ENCODE data around the gene ZP1.
A peak's percentile ranks its signal among the peaks of the same experiment; 100 is the strongest.
"Not testable (repeated sequence)": the region's sequence is repeated elsewhere in the genome, so short reads cannot be mapped to it uniquely, and the experiment has no call there.

The ZP1 gene

DNA sequence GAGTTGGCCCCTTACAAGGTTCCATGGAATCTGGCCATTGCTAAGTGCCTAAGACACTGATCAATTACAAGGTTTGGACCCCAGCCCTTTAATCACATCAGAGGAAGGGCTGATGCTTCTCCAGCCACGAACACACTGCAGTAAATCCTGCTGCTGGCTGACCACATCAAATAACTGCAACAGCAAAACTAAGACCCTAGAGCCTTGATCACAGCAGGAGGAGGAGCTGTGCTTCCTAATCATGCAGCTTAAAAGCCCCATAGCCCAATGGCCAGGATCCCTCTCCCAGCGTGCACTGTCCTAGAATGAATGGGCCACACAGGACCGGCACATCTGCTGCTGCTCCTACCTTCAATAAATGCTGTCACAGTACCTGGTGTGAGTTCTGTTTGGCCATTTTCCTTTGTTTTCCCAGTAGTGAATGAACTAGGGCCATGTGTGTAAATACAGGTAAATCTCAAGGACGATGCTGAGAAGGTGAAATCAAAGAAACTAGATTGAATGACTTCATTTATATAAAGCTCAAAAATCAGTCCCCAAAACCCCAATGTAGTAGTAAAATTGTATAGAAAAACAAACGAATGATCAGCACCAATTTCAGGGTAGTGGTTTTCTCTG, 12.7 kb downstream of the ZP1 start:
- peak; percentile 58 for DNase-seq

DNA sequence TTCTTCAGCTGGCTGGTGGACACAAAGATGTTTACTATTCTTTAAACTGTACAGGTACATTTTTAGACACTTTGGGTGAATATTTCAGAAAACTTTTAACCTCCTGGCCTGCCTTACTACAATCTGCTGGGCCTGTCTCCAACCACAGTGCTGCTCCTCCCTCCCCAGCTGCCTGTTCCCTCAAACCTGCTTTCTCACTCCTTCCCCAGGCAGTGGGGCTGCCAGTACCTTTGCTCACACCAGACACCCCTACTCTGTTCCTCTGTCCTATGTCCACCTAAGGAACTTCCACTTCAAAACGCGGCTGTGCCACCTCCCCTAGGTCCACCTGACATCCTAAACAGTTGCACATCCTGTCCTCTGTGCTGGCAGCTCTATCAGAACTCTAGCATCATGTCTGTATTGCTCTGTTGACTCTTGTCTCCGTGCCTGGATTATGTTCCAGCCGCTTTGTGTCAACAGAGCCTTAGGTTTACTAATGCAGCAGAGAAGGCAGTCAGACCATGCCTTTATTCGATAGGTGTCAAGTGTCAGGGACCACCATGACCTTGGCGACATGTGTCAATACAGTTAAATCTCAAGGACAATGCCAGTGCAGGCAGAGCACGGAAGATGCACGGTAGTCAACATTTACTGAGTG, 13.4 kb downstream of the ZP1 start:
- DNase-seq = peak; percentile 99

DNA sequence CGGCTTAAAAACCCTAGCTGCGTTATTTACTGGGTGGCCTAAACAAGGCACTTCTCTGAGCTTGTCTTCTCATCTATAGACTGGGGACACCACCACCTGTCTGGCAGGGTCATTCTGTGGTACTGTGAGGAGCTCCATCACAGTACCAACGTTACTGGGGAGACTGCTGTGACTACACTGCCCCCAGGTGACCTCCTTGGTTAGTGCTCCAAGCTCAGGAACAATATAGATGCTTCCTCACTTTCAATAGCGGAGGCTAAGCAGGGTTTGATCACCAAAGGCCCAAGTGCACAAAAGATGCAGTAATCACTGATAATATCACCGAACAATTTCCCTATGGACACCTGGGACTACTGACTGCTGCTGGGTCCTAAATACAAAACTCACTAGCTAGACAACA, 20.2 kb downstream of the ZP1 start:
- DNase-seq = peak; percentile 96

DNA sequence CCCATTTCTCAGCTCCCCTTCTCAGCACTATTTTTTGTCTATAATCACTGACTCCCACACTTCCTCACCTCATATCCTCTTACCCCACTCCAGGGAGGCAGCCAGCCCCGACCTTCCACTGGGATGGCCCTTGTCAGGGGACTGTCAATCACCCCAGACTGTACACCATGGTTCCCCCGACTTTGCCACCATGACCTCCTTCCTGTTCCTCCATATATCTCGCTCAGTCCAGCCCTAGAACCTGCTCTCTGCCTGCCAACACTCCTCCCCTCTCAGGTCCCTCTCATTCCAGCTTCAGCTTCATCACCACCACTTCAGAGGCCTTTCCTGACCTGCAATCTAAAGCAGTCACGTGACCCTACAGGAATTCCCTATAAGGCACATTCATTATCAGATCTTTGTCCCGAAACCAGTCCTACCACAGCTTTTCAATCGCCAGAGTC, 22.5 kb downstream of the ZP1 start:
- DNase-seq = peak; percentile 19

DNA sequence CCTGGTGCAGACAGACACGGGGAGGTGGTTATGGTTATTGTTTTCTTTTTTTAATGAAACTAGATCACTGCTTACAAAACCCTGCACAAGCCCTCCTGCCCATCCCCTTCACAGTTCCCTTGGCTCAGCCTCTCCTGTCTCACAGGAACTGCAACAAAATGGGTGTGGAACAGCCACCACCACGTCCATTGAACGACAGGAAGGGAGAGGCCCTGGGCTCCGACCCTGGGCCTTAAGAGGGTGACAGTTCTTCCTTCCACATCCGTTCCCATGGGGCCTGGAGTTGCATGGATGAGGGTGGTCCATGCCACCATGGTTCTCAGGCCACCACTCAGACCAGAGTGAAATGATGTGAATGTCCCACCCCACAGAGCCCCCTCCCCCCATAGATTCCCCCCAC, 23.4 kb downstream of the ZP1 start:
- no peak for DNase-seq

DNA sequence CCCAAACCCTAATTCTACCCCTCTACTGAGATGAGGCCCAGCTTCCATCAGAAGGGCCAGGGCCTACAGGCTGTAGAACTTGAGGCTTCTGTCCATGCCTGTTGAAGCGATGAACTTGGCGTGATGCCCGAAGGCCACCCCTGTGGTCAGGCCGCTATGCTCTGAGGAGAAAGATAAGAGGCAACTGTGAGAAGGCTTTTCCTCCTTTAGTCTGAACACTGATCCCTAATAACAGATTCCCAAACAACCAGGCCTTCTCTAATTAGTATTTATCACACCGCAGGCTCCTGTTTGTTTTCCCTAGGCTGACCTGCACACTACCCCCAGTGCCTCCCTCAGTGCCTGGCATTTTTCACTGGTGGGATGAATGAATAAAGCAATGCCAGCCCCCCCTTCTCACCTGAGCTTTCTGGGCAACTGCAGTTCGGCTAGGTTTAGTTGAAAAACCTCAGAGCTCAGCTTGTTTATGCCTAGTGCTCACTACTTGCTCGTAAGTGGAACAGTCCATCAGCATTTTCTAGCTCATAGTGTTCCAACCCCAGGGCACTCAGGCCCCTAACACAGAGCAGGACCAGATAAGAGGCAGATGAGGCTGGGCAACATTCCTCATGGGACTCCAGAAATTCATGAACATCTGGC, 23.9 kb downstream of the ZP1 start:
- no peak for DNase-seq

DNA sequence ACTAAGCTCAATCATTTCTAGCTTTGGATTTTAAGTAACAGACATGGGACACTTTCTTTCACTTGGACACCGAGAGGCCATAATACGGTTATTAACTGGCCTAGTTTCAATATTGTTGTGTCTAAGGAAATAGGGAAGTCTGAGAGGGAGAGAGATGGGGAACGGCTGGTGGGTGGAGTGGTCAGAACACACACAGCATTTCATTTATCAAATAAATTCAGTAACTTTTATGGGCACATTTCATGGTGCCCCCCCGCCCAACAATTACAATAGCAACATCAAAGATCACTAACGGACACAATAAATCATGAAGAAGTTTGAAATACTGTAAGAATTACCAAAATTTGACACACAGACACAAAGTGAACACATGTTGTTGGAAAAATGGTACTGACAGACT, 28.3 kb downstream of the ZP1 start:
- no peak for DNase-seq

DNA sequence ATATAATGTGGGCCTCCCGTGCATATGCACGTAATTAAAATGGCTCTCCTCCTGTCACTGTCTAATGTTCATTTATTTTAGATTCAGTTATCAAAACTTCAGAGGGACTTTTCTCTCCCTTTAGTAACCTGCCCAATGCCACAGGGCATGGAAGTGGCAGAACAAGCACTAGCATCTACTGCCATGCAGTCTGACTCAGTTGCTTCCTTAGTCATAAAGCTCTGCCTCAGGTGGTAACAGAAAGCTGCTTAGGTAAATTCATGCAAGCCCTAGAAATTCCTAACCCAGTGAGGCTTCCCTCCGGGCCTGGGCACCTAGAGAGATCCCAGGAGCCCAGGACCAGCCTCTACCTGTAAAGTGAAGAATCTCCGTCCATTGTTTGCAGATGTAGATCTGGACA, 30.2 kb downstream of the ZP1 start:
- no peak for DNase-seq

DNA sequence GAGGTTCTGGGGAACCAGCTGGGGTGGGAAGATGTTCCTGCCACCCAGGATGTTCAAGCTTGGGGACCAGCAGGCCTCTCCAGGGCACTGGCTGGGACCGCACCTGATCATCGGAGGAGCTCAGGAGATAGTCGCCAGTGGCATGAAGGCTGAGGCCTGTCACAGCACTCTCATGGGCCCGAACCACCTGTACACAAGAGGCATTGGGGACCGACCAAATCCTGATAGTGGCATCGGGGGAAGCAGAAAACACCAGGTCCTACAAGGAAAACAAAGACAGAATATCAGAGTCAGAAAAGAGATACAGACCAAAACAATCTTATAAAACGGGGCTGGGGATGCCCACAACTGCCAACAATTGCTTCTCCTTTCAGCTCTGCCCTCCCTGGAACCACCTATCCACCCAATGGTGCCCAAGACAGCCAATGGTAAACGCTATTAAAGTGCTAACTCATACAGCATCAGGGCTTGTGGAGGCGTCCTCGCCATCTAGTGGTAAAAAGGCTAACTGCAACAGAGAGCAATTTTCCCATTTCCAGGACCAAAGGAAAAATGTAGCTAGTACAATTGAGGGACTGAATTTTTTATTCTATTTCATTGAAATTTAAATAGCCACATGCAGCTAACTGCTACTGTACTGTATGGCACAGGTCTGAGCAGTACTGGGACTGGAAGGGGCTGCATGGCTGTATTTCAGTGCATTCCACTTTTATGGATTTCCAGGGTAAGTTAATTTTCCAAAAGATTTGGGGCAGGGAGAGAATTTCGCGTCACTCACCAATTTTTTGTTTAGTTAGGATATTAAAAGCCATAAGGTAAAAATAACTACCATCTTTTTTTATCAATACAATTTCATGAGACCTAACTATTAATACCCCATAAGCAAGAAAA, 31.9 kb downstream of the ZP1 start:
- peak; percentile 87 for DNase-seq

DNA sequence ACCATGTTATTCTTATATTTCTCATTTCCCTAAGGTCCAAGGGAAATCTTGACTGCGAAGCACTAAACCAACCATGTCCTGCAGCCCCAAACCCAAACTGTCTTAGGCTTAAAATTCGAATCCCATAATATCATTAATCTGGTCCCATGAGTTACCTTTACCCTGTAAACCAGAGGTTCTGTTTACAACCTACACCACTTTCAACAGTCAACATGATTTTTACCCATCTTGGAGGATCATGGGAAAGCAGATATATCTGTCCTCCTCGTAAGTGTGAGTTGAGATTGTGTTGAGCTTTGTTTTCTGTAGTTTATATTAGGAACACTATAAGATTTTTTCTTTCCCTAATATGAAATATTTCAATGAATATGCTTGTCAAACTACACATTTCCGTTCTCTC, 32.6 kb downstream of the ZP1 start:
- no peak for DNase-seq

DNA sequence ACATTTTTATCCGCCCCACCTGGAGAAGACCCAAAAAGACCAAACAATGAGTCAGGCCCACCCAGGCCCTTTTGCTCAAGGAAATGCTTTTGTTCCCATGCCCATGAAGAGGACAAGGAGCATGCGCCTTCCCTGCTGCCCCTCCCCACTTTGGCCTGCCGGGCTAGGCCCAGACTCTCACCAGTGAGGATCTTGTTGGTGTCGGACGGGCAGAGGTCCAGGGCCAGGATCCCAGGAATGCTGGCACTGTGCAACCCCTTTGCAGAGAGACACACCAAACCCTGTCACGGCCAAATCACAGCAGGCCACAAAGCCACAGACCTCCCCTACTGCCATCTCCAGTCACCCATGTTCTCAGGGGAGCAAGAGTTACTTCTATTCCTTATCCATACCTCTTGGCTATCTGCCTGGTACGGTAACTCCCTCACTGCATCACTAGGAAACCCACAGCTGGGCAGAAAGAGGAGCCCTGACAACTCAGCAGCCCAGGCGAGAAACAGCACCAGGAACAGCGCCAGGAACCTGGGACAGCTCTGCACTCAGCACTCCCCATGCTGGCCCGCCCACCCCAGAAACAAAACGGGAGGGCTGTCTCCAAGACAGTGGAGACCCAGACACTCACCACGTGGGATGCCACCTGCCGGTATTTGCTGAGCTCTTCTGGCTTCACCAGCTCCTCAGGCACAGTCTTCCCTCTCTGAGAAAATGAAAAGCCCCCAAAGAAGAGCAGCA, 33.5 kb downstream of the ZP1 start:
- DNase-seq = no peak

DNA sequence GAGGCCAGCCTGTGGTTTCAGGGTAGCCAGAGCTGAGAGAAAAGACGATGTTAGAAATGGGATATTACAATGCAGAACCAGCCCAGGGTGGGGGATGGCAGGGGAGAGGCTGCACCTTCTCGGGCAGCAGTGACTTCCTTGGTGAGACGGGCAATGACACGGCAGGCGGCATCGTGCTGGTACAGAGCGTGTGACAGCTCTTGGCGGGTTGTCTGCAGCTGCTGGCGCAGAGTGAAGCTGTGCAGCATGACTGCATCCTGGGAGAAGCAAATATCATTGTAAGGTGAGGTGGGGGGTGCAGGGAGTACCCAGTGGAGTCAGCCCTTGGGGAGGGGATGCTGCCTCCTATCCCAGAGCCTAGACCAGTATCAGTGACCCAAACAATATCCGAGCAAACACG, 35.3 kb downstream of the ZP1 start:
- DNase-seq = no peak

DNA sequence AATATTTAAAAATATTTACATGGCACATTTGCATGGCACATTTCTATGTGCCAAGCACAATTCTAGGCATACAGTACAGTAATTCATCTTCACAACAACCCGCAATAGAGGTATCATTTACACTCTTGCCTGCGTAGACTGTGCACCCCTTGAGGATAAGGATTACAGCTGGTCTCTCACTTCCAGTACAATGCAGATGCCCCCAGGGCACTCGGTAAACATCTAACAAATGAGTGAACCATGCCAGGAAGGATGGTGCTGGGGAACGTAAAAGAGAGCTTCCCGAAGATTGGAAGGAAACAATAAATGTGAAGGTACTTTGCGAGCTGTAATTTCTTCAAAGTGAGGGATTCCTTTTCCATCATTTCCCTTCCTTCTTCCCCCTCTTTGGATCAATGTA, 37.7 kb downstream of the ZP1 start:
- DNase-seq = no peak

DNA sequence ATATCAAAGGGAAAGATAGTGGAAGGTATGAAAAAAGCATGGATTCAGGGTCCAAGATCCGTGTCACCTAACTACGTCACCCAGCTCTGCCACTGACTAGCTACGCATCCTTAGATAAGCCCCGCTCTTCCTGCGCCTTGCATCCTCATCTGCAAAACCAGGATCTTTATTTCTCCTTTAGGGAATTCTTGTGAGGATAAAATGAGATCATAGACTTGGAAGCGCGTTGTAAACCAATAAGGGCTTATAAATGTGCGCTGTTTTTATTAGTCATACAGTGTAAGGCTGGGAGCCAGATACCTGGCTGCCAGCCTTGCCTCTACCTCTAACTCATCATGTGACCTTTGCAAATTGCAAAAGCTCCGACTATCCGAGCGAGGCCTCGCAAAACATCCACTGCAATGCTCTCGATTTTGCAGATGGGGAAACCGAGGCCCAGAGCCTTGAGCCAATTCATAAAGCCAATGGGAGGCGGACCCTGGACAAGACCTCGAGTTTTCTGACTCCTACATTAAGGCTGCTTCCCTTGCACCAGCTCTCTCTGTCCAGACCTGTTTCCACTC, 38.3 kb downstream of the ZP1 start:
- peak; percentile 74 for DNase-seq

DNA sequence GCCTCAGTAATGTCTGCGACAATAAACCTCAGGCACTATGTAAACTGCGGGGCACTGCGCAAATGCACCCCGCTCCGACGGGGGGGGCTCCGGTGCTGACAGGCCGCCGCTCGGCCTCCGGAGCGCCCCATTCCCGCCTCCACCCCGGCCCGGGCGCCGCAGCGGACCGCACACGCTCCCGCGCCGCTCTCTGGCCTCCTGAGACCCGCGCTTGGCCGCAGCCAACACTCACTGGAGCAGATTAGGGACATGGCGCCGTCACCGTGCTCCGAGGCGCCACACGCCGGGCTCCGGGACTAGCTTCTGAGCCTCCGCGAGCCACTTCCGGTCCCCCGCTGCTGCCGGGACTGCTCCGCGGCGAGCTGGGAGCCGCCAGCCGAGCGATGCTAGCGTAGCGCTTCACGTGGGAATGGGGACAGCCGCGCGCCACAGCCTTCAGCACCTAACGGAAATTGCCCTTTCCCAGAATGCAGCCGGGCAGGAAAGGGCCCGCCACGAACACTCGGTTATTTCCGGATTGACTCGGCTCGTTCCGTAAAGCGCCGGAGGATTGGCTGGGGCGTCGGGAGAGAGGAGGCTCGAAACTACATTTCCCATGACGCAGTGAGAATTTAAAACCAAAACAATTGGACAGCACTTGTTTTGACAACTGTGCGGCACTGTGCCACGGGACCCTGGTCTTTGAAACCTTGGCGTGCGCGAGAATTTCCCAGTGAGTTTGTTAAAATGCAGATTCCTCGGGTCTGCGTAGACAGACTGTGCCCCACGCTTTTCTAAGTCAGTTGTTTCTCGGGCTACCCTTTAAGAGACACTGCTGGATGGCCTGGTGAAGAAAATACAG, 39.0 kb downstream of the ZP1 start, which contains the start of gene PRPF19:
PRPF19 (minus strand) TSS at position 454 of the 841 bp plus-strand sequence; CDS start at position 251, 203 bp downstream.
- DNase-seq = peak; percentile 98

DNA sequence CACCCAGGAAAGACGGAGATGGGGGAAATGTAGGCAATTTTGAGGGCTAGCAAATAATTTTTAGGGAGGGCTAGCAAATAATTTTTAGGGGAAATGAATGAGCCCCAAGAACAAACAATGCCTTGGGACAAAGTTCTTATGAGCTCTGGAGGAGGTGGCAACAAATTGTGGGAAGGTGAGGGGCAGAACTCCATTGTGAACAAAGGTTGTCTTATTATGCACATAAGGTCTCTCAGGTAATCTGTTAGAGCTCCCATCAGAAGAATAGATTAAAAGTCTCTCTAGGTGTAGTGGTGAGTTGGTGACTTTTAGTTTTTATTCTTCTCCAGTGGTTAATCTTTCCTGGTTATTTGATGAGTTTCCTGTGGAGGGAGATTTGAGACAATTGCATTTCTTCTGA, 41.5 kb downstream of the ZP1 start:
- DNase-seq = no peak

DNA sequence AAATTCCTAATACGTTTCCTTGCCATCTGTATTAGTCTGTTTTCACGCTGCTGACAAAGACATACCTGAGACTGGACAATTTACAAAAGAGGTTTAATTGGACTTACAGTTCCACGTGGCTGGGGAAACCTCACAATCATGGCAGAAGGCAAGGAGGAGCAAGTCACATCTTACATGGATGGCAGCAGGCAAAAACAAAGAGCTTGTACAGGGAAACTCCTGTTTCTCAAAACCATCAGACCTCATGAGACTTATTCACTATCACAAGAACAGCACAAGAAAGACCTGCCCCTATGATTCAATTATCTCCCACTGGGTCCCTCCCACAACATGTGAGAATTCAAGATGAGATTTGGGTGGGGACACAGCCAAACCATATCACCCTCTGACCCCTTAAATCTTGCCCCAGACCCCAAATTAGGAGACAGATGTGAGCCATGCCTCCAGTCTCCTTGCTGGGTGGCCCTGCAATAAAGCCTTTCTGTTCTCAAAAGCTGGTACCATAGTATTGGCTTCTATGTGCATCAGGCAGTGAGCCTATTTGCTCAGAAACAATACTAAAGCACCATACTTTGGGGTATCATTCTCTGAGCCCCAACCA, 42.4 kb downstream of the ZP1 start:
- DNase-seq = not testable (repeated sequence)

DNA sequence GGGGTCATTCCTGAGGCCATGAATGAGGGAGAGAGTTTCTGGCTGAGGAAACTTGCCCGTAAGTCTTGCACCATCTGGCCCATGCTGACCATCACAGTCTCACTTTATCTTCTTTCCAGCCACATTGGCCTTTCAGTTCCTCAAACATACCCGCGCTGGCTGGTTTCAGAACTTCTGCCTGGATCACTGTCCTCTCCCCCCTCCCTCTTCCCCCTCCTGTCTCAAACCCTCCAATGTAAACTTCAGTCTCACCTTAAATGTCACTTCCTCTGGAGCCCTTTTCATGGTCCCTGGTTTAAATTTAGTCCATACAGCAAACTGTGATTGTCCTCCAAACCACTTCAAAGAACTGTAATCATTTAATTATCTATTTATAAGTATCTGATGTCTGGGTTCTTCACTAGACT, 42.9 kb downstream of the ZP1 start:
- no peak for DNase-seq

DNA sequence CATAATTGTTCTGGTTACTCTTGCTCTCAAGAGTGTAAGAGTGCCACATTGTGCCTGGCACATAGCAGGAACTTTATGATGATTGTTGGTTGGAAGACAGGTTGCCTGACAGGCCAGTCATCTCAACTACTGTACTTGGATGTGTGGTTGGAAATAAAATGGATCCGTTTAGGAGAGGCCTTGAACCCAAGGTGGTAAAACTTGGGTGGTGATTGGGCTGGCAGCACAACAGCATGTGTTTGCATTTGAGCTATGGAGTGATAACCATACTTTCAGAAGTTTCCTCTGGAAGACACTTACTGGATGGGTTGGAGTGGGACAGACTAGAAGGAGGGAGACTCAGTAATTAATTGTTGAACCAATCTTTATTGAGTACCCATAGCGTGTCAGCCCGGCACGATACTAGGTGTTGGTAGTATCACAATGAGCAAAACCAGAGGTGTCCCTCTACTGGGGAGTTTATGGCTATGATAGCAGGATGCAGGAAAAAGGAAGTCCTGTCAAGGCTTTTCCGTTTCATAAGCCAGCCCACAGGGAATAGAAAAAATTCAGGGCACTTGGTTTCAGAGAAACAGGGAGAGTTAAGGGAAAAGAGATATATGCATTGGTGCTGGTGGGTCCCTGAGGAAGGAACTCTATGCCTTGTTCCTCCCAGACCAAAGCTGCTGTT, 43.5 kb downstream of the ZP1 start:
- no peak for DNase-seq

DNA sequence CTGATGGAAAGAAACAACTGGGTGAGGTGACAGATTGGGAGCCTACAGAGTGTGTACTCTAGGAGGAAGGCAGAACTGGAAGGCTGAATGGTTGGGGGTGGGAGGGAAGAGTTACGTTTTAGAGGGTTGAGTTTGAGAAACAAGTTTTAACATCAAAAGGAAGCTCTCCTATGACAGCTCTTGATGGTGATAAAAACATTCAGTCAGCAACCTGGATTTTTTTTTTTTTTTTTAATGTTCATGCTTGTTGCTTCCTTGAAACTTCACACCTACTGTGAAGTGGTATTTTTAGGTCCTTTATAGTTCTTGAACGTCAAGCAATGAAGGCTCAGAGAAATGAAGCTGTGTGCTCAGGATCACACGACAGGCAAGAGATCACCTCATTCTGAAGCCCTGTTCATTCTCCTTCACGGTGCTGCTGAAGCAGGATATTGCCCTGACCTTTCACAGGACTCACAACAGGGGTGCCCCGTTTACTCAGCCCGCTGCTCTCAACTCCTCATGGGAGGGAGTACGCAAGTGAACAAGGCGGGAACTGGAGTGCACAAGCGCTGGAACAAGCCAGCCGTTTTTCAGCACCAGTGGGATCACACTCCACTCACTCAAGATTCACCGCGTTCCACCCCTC, 45.0 kb downstream of the ZP1 start:
- DNase-seq = no peak

Measured in DMS53 (cell line).